Limb (tissue), 2 donors: ENCODE data around the gene SV2C.

Experiments
- DNase-seq, 2 donors: peaks; one replicate each; pipeline ENCODE4 v3.0.0-alpha.2; 2016; ENCODE audit errors: extremely low spot score in 2 of 2

SV2C gene

GRCh38 chr5:76099286-76099702 is 16.1 kb downstream of the SV2C start:
- DNase-seq, result no peak

- DNase-seq, result no peak
Observed at GRCh38 chr5:76099756-76100155, 16.6 kb downstream of the SV2C start.

DNA sequence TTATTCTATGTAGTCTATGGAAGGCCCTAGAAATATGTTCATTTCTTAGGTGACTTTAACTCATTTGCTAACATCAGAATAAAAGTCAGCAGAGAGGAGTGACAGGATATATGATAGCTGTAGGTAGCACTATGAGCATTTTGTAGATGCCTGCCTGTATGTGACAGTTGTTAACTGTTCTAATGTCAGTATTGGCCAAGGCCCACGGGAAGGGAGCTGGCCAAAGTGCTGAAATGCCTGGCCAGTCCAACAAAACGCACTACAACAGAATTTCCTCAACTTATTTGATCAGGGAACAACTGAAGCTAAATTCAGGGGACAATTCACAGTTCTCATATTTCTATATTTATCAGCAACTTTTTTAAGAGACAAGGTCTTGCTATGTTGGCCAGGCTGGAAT is 20.8 kb downstream of the SV2C start:
- DNase-seq, result peak; percentile 24 to 80

DNA sequence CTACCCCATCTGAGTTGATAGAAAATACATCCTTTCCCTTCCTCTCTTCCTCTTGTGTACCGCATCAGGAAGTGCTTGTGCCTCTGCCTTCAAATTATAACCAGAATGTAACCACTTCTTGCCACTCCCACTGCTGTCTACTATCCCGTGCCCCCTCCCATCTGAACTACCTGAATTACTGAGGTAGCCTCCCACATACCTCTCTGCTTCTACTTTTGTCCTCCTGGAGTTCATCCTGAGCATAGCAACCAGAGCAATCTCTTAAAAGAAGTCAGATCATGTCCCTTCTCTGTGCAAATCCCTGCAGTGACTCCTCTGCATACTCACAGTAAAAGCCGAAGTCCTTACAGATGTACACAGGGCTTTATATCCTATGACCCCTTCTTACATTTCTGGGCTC is 23.0 kb downstream of the SV2C start:
- DNase-seq, result no peak

DNA sequence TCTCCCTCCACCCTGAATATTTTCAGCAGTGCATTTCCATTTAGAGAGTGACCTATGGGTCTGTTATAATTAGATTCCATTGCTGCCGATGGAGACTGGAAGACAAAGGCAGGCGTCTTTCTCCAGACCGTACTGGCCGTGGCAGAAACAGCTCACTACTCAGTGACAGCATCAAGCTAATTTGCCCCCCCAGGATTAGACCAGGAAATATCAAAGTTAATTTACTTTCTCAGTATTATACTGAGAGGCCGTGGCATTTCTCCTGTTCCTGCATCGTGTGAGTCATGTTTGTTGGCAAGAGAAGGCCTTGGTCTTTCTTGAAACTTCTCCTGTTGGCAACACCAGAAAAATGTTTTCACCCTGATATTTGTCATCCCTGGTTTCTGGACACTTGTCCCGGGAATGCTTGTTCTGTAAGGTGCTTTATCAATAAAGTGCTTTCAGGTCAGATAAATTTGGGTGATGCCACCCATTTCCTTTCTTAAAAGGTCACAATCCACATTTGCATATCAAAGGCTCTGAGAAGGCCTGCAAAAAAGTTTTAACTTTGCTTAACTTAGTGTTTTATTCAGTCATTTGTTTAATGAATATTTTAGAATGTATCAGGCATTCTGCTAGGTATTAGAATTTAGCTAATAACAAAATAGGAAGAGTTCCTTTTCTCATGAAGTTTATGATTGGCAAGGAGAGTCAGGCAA is 28.4 kb downstream of the SV2C start:
- DNase-seq, result no peak

GRCh38 chr5:76113103-76113502 is 29.9 kb downstream of the SV2C start:
- no peak for DNase-seq

GRCh38 chr5:76114179-76114851 is 31.1 kb downstream of the SV2C start:
- DNase-seq, result no peak

- no peak for DNase-seq
Observed at GRCh38 chr5:76125346-76125745, 42.2 kb downstream of the SV2C start.

- no peak for DNase-seq
Observed at GRCh38 chr5:76125888-76126287, 42.7 kb downstream of the SV2C start.

DNA sequence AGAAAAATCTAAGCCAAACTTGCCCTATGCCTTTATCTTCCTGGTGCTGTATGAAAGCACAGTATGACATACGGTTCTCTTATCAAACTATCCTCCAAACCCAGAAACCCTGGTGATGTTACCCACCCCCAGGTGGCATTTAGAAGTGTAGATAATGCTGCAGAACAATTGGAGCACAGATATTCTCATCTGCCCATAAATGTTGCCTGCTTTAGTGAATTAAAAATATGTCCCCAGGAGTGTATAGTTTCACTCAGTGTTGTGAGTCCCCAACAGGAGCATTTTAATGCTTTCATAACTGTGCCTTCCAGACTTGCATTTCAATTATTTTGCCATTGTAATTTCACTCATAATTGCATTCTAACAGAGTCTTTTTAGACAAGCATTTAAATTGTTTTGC is 50.8 kb downstream of the SV2C start:
- no peak for DNase-seq

- no peak for DNase-seq
Observed at GRCh38 chr5:76134646-76135045, 51.5 kb downstream of the SV2C start.

DNA sequence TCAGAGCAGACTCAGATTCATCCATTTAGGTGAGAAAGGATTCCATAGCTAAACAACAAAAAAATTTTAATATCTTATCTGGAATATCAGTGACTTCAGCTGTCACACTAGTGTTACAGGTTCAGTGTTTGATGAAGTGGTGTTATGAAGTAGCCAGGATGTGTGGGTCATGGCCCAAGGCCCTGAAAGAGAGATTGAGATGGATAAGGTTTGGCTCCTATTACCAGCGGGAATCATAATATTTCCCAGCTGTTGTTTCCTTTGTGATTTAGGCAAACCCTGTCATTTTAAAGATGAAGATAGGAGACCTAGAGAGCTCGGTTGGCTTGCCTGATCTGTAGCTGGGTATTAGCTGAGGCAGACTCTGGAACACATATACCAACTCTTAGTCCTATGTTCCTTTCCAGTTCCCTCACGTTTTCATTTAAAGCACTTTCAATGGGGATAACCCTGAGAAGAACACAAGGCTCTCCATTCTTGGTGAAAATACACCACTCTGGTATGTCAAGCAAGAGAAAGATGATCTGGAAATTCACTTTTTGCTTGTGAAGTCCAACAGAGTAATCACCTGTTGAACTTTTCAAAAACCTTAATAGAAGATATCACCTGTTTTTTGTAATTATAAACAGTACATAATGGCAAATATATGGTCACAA is 54.8 kb downstream of the SV2C start:
- no peak for DNase-seq

- DNase-seq, result no peak
Observed at GRCh38 chr5:76143884-76144283, 60.7 kb downstream of the SV2C start.

DNA sequence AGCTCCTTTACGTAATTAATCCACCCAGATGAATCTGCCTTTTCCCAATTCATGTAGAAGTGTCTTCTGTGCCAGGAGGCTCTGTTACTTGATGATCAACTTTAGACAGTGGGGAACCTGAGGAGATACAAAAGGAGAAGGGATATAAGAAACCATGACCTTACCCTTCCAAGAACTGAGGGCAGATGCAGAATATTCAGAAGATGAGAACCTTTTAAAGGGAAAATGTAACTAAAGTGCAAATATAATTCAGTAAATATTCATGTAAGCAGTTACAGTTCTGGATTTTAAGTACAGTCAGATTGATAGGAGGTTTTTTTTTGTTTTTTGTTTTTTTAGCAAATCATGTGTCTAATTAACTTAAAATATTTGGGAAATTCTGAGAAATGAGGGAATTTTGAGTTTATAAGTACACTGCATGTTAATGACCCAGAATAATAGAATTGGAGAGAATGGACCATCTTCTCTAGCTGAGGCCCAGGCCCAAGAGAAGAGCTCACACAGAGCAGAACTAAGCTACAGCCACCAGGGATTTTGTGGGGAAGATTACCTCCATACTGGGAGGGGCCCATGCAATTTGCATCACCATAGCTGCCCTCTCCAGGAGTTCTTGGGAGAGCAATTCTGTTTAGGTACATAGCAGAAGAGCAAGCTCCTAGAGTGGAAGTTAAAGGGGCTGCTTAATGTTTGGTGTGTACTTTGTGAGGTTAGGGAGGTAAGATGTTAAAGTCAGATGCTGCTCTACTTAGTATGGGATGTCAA is 61.5 kb downstream of the SV2C start:
- no peak for DNase-seq

DNA sequence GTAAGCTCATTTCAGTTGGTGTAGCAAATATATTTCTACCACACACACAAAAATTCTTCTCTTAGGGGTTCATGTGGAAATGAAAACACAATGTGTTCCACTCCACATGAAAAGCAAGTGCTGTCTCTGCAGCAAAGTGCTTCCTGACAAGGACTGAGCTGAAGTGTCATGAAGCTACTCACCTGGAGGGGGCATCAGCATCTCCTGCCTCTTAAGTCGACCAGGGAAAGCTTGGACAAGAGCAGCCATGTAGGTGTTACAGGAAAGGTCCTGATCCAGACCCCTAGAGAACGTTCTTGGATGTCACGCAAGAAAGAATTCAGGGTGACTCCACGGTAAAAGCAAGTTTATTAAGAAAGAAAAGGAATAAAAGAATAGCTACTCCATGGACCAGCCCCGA is 62.8 kb downstream of the SV2C start:
- DNase-seq, result no peak

DNA sequence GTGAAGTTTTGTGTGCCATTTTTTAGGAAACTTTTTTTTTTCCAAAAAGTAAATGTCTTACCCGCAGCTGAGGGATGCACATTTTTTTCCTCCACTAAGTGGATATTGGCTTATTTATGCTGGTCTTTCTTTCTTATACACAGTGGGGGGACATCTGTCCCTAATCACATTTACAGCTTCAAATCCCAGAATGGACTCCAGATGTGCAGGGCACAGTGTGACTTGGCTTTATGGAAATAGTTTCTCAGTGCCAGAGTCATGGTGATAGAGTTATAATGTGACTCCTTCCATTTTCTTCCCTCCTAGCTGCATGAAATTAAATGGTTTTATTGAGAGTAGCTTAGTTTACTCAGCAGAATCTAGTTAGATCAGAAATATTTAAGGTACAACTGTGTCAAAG is 66.5 kb downstream of the SV2C start:
- DNase-seq, result peak in 1 of 2 donors; percentile 6

DNA sequence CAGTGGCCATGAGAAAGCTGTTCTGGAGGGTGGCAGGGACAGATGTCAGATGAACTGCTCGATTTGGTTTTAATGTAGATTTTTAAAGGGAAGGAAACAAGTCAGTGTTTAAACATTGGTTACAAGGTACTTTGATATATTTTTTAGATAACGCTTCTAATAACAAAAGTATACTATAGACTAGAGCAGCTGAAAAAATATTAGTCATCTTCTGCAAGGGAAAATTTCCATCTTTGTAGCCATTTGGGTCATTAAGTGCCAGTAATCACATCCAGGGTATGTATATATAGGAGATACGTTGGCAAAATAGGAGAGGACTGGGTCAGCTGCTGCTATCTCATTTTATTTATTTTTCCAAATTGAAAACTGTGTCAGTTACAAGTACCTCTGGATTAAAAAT is 69.0 kb downstream of the SV2C start:
- no peak for DNase-seq

GRCh38 chr5:76152700-76153099 is 69.5 kb downstream of the SV2C start:
- DNase-seq, result no peak

DNA sequence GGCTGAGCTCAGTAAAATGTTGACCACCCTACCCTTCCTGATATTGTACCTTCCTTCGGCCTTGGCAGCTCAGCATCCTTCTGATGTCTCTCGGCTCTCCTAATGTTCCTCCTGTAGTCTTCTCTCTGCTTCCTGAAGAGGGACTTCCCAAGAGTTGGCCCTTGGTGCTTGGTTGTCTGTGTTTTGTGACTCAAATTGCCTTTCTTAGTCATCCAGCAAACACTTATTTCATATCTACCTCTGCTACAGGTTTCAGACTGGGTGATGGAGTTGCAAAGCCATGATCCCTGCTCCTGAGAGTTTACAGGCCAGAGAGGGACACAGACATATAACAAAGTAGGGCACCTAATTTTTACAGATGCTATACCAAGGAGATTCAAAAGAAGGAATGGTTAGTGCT is 70.1 kb downstream of the SV2C start:
- DNase-seq, result no peak

- no peak for DNase-seq
Observed at GRCh38 chr5:76154009-76154690, 71.0 kb downstream of the SV2C start.

GRCh38 chr5:76155536-76155935 is 72.4 kb downstream of the SV2C start:
- DNase-seq, result no peak

DNA sequence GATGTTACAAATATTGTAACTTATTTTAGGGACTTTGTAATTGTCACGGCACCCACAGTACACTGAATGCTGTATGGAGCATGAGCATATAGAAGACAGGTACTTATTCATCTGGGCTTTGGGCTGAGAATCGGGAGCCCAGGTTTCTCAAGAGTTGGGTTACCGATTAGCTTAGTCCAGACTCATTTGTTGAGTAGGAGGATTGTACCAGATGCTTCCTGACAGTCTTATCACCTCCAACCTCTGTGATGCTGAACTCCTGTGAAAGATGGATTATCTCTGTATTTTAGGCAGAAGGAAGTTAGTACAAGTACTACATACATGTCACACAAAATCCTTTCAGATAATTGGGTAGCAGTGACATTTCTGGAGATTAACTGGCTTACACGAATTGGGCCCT is 79.2 kb downstream of the SV2C start:
- no peak for DNase-seq
